Anterior cingulate cortex (tissue), 58 donors: ENCODE measurements around the gene APH1A.
A peak's percentile ranks its signal among the peaks of the same experiment; 100 is the strongest.
"Not testable (repeated sequence)": the region's sequence is repeated elsewhere in the genome, so short reads cannot be mapped to it uniquely, and the experiment has no call there.

Experiments used
- DNase-seq, 58 donors: peaks; one replicate each; lab custom pipeline; 2025; lab: John Stamatoyannopoulos, UW

The APH1A gene

DNA sequence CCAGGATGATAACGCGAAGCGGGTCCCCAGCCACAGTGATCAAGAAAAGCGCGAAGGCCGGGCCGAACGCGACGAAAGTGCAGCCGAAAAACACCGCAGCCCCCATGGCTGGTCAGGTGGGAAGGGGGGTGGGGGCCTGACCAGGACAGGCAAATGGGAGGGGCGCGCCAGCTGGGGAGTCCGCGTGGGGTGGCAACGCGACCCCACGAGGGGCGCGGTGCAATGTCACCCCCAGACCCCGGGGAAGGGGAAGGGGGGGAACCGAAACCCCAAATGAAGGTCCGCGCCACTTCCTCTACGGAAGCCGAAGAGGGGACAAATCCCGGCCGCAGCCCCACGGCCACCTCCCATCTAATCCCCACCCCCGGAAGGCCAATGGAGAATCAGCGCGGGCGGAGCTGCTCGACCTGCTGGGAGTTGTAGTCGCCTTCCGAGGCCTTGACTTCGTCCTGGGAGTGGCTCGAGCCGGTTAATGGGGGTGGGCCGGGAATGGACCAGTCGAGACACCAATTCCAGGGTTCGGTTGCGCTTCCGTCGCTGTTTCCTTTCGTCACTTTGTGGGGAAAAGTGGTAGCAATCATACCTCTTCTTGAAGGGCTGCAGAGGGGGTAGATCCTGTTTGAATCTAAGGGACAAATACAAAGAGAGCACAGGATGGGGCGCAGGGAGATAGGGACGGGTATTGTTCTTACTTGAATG, at the start of gene APH1A:
APH1A (minus strand) TSS at position 312 of the 699 bp plus-strand sequence; CDS start at position 106, 206 bp downstream.
- peak; percentile 58 to 99 (median 96) for DNase-seq

DNA sequence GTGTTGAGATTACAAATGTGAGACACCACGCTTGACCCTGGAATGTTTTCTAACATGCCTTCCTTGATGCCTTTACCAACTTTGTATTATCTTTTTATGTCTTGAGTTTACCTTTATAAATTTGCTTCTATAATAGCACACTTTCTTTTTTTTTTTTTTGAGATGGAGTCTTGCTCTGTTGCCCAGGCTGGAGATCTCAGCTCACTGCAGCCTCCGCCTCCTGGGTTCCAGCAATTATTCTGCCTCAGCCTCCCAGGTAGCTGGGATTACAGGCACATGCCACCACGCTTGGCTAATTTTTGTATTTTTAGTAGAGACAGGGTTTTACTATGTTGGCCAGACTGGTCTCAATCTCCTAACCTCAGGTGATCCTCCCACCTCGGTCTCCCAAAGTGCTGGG, 45.9 kb upstream of the APH1A start:
- not testable (repeated sequence) for DNase-seq

DNA sequence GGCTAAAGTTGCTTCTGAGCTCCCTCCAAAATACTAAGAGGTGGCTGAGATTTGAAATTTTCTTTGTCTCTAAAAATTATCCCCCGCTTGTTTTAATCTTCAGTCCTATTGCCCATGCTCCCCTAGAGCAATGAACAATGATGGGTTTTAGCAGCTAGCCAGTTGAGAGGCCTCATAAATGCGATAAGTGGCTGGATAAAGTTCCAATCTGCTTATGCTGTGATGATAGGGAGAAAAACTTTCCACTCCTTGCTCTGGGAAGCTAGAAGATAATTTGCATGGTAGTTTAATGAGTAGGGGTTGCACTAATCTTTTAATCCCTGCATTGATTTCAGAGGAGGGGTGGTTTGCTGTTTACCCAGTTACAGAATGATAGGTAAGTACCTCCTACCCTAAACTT, 42.9 kb upstream of the APH1A start:
- DNase-seq, result no peak

DNA sequence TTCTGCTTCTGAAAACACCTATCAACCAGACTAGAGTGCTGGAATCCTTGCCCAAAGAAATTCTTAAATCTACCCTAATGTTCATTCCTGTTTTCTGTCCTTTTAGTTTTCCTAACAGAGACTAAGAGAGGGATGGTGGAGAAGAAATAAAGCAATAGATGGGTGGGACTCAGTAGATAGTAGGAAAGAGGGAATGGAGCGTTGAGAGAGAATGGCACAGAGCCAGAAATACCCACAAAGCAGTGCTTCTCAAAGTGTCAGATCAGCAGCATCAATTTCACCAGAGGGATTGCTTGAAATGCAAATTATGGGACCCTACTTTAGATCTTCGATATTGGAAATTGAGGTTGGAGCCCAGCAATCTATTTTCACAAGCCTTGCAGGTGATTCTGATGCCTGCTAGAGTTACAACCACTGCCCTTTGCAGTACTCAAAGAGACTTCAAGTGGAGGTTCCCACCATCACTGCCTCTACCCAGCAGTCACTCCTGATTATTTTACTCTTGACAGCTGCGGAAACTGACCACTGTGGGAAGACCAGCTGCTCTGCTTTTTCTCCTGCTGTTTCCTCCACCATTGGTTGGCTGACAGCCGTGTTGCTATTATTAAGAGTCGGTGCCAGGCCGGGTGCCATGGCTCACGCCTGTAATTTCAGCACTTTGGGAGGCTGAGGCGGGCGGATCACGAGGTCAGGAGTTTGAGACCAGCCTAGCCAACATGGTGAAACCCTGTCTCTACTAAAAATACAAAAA, 41.1 kb upstream of the APH1A start:
- DNase-seq, result no peak

DNA sequence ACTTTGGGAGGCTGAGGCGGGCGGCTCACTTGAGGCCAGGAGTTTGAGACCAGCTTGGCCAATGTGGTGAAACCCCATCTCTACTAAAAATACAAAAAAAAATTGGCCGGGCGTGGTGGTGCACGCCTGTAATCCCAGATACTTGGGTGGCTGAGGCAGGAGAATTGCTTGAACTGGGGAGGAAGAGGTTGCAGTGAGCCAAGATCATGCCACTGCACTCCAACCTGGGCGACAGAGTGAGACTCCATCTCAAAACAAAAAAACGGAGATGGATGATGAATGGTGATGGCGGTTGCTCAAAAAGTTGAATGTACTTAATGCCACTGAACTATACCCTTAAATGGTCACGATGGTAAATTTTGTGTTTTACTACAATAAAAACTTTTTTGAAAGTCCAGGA, 39.8 kb upstream of the APH1A start:
- DNase-seq, result not testable (repeated sequence)

DNA sequence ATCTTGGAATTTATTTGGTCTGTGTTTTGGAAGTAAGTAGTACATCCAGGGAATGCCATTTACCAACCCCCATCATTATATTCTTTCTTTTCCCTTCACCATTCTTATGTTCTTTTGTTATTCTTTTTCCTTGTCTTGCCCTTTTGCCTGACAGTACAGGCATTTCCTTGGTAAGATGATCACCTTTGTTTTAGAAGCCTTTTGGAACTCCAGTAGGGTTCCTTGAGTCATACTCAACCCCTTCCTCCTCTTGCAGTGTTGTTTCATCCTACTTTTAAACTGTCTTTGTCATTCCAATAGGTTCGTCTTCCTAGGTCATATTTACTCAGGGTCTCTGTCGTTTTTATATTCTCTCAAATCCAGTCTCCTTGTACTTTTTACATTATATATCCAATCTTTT, 34.1 kb upstream of the APH1A start:
- no peak for DNase-seq

DNA sequence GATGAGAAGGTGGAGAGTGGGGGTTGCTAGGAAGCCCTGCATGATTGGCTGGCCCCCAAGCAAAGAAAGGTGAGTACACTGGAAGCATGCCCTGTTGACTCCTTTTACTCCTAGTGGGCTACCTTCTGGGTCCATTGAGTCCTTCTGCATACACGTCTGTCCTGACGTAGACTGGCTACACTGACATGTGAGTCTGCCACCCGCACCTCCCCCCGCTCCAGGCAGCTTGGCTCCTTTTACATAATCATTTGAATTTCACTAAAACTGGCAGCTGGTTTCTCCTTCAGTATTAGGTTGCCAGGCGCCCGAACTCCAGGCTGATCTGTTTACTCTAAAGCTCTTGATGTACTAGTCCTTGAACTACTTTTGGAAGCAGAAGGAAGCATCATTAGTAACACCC, 33.5 kb upstream of the APH1A start:
- peak in 55 of 58 donors; percentile 4 to 89 (median 60) for DNase-seq

DNA sequence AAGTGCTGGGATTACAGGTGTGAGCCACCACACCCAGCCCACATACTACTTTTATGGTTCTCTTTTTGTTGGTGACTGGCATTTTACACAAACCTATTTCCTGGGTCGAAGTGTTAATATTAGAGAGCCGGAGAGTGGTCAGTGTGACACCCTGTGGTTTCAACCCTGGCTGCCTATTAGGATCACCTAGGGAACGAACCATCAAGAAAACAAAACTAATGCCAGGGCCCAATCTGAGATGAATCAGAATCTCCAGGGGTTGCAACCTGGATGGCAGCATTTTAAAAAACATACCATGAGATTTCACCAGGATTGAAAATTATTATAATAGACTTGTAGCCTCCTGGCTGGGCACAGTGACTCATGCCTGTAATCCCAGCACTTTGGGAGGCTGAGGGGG, 30.9 kb upstream of the APH1A start:
- no peak for DNase-seq

DNA sequence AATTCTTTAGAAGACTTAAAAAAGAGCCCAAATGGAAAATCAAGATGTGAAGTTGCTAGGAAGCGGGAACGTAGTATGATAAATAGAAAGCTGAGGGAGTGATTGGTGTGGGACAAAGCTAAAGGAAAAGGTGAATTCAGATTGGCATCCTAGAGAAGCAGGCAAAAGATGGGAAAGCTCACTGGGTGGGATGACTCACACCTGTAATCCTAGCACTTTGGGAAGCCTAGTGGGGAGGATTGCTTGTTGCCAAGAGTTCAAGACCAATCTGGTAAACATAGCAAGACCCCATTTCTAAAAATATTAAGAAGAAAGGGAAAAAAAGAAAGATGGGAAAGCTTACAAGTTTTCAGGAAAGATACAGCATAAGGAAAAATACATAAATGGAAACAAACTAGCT, 26.7 kb upstream of the APH1A start:
- no peak for DNase-seq

DNA sequence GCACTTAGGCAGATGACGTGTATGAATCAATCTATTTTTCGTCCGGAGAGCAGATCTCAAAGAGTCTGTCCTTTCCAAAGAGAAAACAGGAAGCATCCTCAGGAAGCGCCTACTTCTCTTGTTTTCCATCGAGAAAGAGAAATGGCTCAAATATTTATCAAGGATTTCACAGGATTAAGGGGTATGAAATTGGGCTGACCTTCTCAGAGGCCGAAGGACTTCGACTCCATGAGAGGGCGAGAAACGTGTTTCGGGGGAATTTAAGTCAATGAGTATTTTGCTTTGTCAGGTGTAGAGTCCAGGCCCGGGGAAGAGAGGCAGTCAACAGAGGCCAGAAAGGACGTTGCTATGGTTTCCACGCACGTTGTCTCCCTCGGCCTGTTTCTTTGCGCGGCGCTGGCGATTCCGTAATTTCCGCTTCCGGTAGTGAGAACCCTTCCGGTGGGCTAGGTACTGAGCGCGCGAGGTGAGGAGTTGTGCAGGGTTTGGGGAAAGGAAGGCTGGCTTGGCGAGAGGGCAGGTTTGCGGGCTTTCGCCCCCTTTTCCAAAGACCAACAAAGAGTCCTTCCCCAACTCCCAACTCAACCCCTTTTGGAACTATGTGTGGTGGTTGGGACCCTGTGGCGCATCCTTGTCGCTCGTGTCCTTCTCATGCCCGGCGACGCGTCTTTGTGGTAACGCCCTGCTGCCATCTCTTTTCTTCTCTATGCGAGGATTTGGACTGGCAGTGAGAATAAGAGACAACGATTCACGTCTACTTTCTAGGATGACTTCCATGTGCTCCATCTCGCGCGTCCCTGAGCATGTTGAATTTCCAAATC, 24.8 kb upstream of the APH1A start, which contains the start of gene MRPS21:
MRPS21 (plus strand) TSS at position 429 of the 821 bp plus-strand sequence. CDS start 506 bp downstream, outside the sequence.
- peak; percentile 37 to 95 (median 84) for DNase-seq

DNA sequence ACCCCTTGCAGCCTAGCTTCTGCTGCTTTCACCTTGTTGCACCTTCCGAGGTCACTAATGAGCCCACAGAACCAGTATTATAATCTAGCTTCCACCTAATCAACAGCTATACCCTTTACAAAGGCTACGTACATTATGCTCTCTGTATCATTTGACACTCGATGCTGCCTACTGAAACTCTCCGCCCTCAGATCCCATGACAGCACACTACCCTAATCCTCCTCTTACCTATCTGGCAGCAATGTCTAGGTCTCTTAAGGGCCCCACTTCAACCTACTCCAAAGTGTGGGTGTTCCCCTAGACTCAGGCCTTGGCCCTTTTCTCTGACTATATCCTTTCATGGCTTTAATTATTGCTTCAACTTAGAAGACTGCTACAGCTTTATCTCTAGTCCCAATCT, 20.0 kb upstream of the APH1A start:
- no peak for DNase-seq

DNA sequence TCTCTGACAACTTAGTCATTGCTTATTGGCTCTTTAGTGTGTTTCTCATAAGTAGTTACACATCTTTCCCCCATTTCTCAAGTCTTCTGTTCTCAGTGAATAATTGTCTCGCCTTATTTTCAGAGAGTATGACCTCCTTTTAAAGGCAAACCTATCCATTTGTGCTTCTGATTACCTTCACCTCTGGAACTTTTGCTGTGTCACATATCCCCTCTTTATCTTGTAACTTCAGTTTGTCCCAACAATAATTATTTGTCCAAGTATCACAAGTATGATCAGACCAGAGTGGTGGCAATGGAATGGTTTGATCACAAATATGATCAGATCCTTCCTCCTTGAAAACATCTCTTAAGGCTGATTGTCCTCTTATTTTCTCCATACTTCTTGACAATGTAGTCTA, 19.6 kb upstream of the APH1A start:
- DNase-seq, result no peak

DNA sequence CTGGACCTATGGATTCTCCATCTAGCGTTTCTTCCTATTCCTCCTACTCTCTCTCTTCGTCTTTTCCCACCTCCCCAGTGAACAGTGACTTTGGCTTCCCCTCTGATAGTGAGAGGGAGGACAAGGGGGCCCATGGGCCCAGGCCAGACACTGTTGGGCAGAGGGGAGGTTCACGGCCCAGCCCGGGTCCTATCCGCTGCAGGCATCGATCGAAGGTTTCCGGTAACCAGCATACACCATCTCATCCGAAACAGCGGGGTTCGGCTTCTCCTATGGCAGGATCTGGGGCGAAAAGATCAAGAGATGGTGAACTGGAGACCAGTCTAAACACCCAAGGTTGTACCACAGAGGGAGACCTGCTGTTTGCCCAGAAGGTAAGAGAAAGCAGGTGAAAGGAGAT, 14.4 kb upstream of the APH1A start:
- DNase-seq, result peak in 1 of 58 donors; percentile 3

DNA sequence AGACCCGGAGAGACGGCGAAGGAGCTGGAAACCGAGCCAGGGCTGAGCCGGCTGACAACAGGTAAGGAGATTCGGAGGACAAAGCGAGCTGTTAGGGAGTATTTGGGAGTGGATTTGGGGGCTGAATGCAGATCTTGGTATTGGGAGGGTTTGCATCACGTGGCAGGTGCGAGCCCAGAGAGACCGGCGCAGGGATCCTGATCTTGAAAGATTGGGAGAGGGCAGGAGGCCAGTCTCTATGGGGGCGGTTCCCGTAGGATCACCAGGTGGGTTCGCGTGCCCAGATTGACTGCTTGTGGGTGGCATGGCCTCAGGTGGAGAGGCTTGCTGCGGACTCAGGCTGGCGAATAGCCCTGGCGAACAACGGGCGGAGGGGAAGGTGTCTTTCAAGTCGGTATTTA, 13.7 kb upstream of the APH1A start:
- peak in 7 of 58 donors; percentile 42 to 72 (median 60) for DNase-seq

DNA sequence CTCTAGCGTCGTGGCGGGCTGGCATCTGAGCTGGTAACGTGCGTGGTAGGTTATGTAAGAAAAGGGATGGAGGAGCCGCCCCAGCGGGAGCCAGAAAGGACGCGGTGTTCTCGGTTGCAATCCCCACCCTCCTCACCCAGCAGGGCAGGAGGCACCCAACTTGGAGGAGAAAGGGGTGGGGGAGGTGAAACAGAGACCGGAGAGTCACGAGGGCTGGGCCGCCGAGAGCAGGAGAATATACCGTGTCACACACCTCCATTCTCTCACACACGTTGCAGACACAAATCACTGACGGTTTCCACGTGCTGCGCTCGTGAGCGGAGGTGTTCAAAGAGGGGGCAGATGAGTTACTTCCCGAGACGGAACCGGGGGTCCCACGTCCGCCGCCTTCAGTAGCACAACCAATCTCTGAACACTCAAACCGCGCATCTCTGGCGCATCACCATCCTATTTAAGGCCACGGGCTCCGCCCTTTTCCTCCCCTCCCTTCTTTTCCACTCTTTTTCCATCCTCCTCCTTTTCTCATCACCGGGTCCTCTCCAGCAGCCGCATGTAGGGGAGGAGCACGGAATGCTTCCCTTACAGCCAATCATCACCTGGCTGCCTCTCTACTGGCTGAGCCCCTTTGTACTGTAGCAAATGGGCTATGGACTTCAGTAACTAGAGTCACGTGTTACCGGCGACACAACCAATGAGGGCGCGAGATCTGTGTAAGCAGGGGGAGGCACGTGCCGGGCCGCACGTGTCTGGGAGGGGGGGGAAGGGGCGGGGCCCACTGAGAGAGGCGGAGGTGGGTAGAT, 13.1 kb upstream of the APH1A start, which contains the start of gene CIART:
CIART (plus strand) TSS at position 797 of the 800 bp plus-strand sequence. CDS start 714 bp downstream, outside the sequence.
- DNase-seq, result peak; percentile 66 to 98 (median 94)

DNA sequence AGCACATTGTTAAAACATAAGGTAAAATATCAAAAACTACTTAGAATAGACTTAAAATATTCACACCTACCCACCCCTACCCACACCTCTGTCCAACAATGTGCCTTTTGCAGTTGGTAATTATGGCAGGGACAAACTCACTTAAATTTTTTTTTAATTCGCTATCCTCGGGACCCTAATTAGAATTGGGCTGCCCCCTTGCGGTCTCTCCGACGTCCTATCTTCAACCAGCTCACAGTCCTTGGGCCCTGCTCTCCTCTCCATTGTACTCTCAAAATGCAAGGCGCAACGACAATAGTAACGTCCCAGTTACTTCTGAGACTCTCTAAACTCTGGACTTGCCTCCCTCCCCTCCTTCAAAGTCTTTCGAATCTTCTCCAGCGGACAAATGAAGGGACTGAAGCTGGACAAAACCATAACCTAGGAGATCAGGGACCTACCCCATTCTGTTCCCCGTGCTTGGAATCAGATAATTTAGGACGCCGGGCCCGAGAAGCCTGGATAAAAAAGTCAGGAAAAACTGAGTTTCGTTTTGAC, 12.5 kb upstream of the APH1A start:
- peak in 53 of 58 donors; percentile 9 to 79 (median 58) for DNase-seq

DNA sequence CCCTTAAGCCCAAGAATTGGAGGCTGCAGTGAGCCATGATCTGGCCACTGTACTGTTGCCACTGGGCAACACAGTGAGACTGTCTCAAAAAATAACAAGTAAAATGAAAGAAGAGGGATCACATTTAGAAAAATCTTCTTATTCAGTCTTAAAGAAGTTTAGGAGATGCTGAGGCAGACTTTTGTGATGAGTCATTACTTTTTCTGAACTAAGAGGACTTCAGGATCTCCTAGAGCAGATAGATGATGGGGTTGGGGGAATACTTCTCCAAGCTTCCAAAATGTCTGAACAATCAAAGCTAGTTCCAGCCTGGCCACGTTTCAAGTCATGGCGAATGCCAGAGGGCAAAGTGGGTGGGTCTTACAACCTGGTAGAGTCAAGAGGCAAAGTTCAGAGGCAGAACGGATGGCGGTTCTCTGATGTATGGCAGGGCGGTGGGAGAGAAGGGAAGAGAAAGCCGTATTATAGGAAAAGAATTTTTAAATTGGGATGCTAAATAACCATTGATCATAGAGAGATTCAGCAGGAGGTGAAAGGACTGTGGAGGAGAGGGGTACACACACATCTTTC, 11.4 kb upstream of the APH1A start:
- DNase-seq, result no peak

DNA sequence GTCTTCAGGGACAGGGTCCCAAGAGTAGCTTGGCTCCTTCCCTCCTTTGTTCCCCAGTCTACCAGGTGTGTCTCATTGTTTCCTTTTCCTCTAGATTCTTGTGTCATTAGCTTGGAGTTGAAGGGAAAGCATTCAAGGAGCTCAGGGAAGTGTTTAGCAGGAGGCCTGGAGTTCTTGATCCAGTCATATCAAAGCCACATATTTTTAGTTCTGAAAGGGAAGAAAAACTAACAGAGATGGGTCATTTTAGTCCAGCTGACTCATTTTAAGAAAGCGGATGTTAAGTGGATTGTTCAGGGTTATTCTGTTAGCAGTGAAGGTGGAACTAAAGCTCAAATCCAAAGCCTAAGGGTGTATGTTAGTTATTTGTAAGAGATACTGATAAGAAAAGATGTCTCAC, 4.5 kb upstream of the APH1A start:
- DNase-seq, result no peak

DNA sequence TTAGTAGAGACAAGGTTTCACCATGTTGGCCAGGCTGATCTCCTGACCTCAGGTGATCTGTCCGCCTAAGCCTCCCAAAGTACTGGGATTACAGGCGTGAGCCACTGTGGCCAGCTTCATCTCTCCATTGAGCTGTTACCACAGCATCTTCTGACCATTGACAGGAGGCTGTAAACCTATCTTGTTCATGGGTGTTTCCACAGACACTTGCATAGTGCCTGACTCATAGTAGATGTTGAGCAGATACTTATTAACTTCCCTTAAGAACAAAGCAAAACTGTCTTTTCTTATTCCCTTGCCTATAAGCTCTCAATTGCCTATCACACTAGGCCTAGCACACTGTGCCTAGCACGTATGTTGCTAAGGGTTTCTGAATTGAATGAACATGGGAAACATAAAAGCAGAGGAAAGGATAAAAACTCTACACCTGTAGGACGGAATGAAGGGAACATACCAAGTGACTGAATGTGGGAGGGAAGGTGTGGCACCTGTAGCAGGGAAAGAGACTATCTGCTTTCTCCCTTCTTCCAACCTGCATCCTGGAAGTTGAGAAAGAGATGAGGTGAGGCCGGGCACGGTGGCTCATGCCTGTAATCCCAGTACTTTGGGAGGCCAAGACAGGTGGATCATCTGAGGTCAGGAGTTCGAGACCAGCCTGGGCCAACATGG, 2.6 kb upstream of the APH1A start:
- no peak for DNase-seq
